AG04449 (cell line): ENCODE results near the gene APC2.

Source experiments
- CTCF ChIA-PET: fragments of 350-600 bp; formaldehyde crosslinking; extraction: SDS; loops from one replicate; lab custom pipeline; 2021; ENCODE audit warnings: antibody characterized with exemption; lab: Yijun Ruan, JAX
- POLR2A ChIA-PET: fragments of 400-600, 350-600 bp; formaldehyde crosslinking; extraction: SDS; loops from one replicate; lab custom pipeline; 2020; ENCODE audit warnings: antibody characterized with exemption, inconsistent platforms; lab: Yijun Ruan, JAX
- DNase-seq: peaks from one replicate; pipeline ENCODE4 v3.0.0-alpha.2; 2010; ENCODE audit warnings: low read depth, low spot score
- H3K4me3 ChIP-seq: 2 replicates; pipeline ENCODE4 v1.5.1; 2011; ENCODE audit warnings: low read depth, mild to moderate bottlenecking, control low read depth, low read length
- CTCF ChIP-seq: IDR thresholded peaks from one replicate; pipeline ENCODE4 v1.5.1; 2011; ENCODE audit warnings: mild to moderate bottlenecking, moderate library complexity, low read length, control low read depth, inconsistent platforms; ENCODE audit not compliant: insufficient read depth; ENCODE audit errors: missing control alignments

Gene APC2

GRCh38 chr19:1459479-1459878, 9.6 kb downstream of the APC2 start:
- CTCF ChIA-PET: no interaction called here
- POLR2A ChIA-PET: no interaction called here
- H3K4me3 ChIP-seq: no peak overlapping the region
- DNase-seq: no peak
- TF ChIP-seq CTCF: no peak

GRCh38 chr19:1460033-1460995, 10.4 kb downstream of the APC2 start:
- no peak overlapping the region for H3K4me3 ChIP-seq
- POLR2A ChIA-PET: no interaction called here
- CTCF ChIA-PET: interaction anchor here (0.6 kb wide), 1 partner anchor 54 kb away, joined by 3 read pairs; no protein-coding TSS in a partner anchor
- TF ChIP-seq CTCF: no peak
- DNase-seq: no peak

GRCh38 chr19:1461862-1462261, 11.9 kb downstream of the APC2 start:
- H3K4me3 ChIP-seq: no peak overlapping the region
- no peak for DNase-seq
- TF ChIP-seq CTCF: no peak
- CTCF ChIA-PET: no interaction called here
- POLR2A ChIA-PET: no interaction called here

GRCh38 chr19:1465191-1466016, 15.5 kb downstream of the APC2 start:
- POLR2A ChIA-PET: interaction anchor here (0.9 kb wide), 1 partner anchor 10 kb away, joined by 3 read pairs; no protein-coding TSS in a partner anchor
- peak; percentile 76 for TF ChIP-seq CTCF
- CTCF ChIA-PET: interaction anchor here (0.9 to 2.8 kb wide), 9 partner anchors 7 to 185 kb away, joined by 3 to 16 read pairs (median 4); partner anchors contain the start of gene APC2

GRCh38 chr19:1466018-1466460, 16.1 kb downstream of the APC2 start:
- no peak overlapping the region for H3K4me3 ChIP-seq
- CTCF ChIA-PET: interaction anchor here (0.9 to 2.8 kb wide), 10 partner anchors 8 to 185 kb away, joined by 3 to 16 read pairs (median 4); partner anchors contain the start of gene APC2
- no peak for DNase-seq
- POLR2A ChIA-PET: interaction anchor here (0.9 kb wide), 1 partner anchor 10 kb away, joined by 3 read pairs; no protein-coding TSS in a partner anchor
- no peak for TF ChIP-seq CTCF

More at GRCh38 chr19:1465191-1466016, 15.5 kb downstream of the APC2 start:
- no peak overlapping the region for H3K4me3 ChIP-seq
- DNase-seq: no peak
